PC-9 (cell line): ENCODE measurements around the gene CNPY2. TPM values are rescaled to one million over a fixed set of nuclear protein-coding genes. Genes with fewer than 3 reads are reported as not detected.
"Not testable (repeated sequence)": the region's sequence is repeated elsewhere in the genome, so short reads cannot be mapped to it uniquely, and the experiment has no call there.

Source experiments
- BruUV-seq: library from RNA; stranded (reverse); fragments of 400-500 nt; replicated peaks from 2 replicates; lab custom pipeline; 2021; lab: Mats Ljungman, UMichigan
- CTCF ChIA-PET: fragments of 300-600 bp; sonication (Branson Sonifier 250); formaldehyde crosslinking; loops from one replicate; lab custom pipeline; 2022; ENCODE audit warnings: antibody characterized with exemption; lab: Charles Lee
- POLR2A ChIA-PET: fragments of 300-600 bp; sonication (Branson Sonifier 250); formaldehyde crosslinking; loops from one replicate; lab custom pipeline; 2022; ENCODE audit warnings: antibody characterized with exemption; ENCODE audit not compliant: unreplicated experiment; lab: Charles Lee
- DNase-seq, 2 experiments: peaks; one replicate each; pipeline versions ENCODE4 v3.0.0 to v3.0.0-alpha.2; 2015 to 2022; ENCODE audit warnings: mixed read lengths in 1 of 2
- H2AFZ ChIP-seq: fragments of 200-600 bp; sonication (generic); 2 replicates; pipeline ENCODE4 v1.8.1; 2017; ENCODE audit warnings: antibody characterized with exemption
- H3F3A ChIP-seq: fragments of 200-600 bp; sonication (generic); 2 replicates; pipeline ENCODE4 v1.8.1; 2017; ENCODE audit warnings: antibody characterized with exemption, mild to moderate bottlenecking, low read depth; ENCODE audit not compliant: insufficient read depth
- H3K27ac ChIP-seq: fragments of 200-600 bp; sonication (generic); 2 replicates; pipeline ENCODE4 v1.6.1; 2016; ENCODE audit warnings: mixed run types
- H3K27me3 ChIP-seq: fragments of 200-600 bp; sonication (generic); 2 replicates; pipeline ENCODE4 v1.6.1; 2016; ENCODE audit warnings: low read depth, mixed run types; ENCODE audit not compliant: insufficient read depth
- H3K36me3 ChIP-seq: fragments of 200-600 bp; sonication (generic); 2 replicates; pipeline ENCODE4 v1.6.1; 2016; ENCODE audit warnings: low read depth, mixed run types
- H3K4me1 ChIP-seq: fragments of 200-600 bp; sonication (generic); replicated peaks from 2 replicates; pipeline ENCODE4 v1.6.1; 2016; ENCODE audit warnings: mixed run types; ENCODE audit not compliant: insufficient read depth
- H3K4me2 ChIP-seq: fragments of 200-600 bp; sonication (generic); 2 replicates; pipeline ENCODE4 v1.6.1; 2017; ENCODE audit warnings: mixed run types
- H3K4me3 ChIP-seq: fragments of 200-600 bp; sonication (generic); 2 replicates; pipeline ENCODE4 v1.6.1; 2016; ENCODE audit warnings: mixed run types
- H3K79me2 ChIP-seq: fragments of 200-600 bp; sonication (generic); 2 replicates; pipeline ENCODE4 v1.6.1; 2017; ENCODE audit warnings: low read depth, mixed run types
- H3K9me2 ChIP-seq: fragments of 200-600 bp; sonication (generic); 2 replicates; pipeline ENCODE4 v1.8.1; 2017; ENCODE audit warnings: mild to moderate bottlenecking; ENCODE audit not compliant: insufficient read depth
- H3K9me3 ChIP-seq: fragments of 200-600 bp; sonication (generic); 2 replicates; pipeline ENCODE4 v1.8.1; 2016; ENCODE audit warnings: low read depth; ENCODE audit not compliant: insufficient read depth
- H4K20me1 ChIP-seq: fragments of 200-600 bp; sonication (generic); 2 replicates; pipeline ENCODE4 v1.8.1; 2017; ENCODE audit not compliant: insufficient read depth
- EZH2 ChIP-seq: fragments of 200-600 bp; sonication (generic); IDR thresholded peaks from 2 replicates; pipeline ENCODE4 v1.8.0; 2017; ENCODE audit warnings: antibody characterized with exemption, low read depth
- intact Hi-C: fragments of 100-400 bp; cut with micrococcal nuclease; formaldehyde crosslinking; loops from one replicate; pipeline ENCODE4 v1.10.0; 2022; ENCODE audit not compliant: unreplicated experiment
- total RNA-seq: library from RNA; stranded (reverse); gene quantifications from 2 replicates; pipeline ENCODE4 v1.2.3, GENCODE V29; 2021
- TF ChIP-seq, protein P1 (sequence below): fragments of 200-600 bp; sonication (generic); conservative IDR thresholded peaks from 2 replicates; pipeline ENCODE4 v1.6.1; 2017; ENCODE audit warnings: mixed run types, antibody characterized with exemption, mild to moderate bottlenecking, moderate library complexity

CNPY2 gene
- total RNA-seq, 1 experiment from 2014 or later, result 82.1 TPM

DNA sequence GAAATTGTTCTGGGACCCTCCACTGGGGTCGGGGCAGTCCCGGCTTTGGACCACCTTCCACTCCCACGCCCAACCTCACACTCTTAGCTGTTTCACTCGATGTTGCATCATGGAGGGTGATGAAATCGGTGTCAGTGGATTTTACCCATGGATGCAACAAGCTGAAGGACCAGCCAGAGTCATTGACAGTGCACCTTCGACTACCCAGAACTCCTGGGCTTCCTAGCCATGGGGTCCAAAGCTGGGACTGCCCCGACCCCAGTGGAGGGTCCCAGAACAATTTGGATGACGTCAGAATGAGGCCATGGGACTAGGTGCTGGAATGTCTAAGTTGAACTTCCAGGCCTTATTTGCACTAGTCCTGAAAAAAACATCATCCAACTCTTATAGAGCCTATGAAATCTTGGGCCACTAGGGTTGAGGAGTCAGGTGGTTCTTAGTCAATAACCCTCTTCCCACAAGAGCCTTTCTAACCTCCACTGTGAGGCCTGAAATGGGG lies 22.0 kb upstream of the CNPY2 start:
- CTCF ChIA-PET, result no interaction called here
- Histone ChIP-seq H3K27me3 (no peaks in the 10 kb centered on the region), H3K4me2 (peak overlapping the region; percentile 47), H3F3A (peaks cover 31% of the 10 kb centered on the region), H3K9me2 (no peaks in the 10 kb centered on the region), H3K27ac (peak overlapping the region; percentile 48), H3K4me3 (no peak overlapping the region), H4K20me1 (no peaks in the 10 kb centered on the region), H3K79me2 (peaks cover 8% of the 10 kb centered on the region), H3K9me3 (no peaks in the 10 kb centered on the region), H2AFZ (no peak overlapping the region), H3K36me3 (no peaks in the 10 kb centered on the region), H3K4me1 (peaks cover 34% of the 10 kb centered on the region)
- TF ChIP-seq EZH2, result no peak
- TF ChIP-seq, protein P1, sequence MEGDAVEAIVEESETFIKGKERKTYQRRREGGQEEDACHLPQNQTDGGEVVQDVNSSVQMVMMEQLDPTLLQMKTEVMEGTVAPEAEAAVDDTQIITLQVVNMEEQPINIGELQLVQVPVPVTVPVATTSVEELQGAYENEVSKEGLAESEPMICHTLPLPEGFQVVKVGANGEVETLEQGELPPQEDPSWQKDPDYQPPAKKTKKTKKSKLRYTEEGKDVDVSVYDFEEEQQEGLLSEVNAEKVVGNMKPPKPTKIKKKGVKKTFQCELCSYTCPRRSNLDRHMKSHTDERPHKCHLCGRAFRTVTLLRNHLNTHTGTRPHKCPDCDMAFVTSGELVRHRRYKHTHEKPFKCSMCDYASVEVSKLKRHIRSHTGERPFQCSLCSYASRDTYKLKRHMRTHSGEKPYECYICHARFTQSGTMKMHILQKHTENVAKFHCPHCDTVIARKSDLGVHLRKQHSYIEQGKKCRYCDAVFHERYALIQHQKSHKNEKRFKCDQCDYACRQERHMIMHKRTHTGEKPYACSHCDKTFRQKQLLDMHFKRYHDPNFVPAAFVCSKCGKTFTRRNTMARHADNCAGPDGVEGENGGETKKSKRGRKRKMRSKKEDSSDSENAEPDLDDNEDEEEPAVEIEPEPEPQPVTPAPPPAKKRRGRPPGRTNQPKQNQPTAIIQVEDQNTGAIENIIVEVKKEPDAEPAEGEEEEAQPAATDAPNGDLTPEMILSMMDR, result no peak
- intact Hi-C loops, result no loop called here
- POLR2A ChIA-PET, result interaction anchor here (0.6 to 0.7 kb wide), 2 partner anchors 52 to 296 kb away, joined by 3 to 4 read pairs; no protein-coding TSS in a partner anchor
- no TSS peak for BruUV-seq
- no peak for DNase-seq

DNA sequence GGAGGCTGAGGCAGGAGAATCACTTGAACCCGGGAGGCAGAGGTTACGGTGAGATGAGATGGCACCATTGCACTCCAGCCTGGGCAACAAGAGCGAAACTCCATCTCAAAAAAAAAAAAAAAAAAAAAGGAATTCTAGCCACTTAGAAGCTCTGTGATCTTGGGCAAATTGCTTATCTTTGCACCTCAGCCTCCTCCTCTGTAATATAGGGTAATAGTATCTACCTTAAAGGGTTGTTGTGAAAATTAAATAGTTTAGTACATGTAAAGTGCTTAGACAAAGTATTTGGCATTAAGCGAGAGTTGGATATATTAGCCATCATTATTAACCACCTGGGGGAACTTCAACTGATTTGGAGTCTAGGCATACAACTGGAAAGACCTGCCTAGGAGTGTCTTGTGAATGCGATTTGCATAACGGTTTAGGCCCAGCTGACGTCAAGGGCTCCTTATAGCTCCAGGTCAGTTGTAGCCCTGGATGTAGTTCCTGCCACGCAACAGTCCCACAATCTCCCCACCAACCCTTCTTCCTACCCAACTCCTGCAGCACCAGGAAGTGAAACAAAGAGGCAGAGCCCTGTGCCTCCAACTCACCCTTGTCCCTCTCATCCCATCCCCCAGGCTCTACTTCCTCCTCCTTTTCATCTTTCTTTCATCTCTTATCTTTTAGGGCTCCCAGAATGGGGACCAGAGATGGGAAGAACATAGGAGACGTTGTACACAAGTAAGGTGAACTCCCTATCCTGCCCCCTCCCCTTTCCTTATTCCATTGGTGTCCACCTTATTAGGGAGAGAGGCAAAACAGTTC lies 20.8 kb upstream of the CNPY2 start:
- TF ChIP-seq, protein P1, result no peak
- no peak for TF ChIP-seq EZH2
- BruUV-seq, result no TSS peak
- Histone ChIP-seq H3F3A (peaks cover 34% of the 10 kb centered on the region), H3K79me2 (peaks cover 13% of the 10 kb centered on the region), H3K4me1 (peaks cover 37% of the 10 kb centered on the region), H3K36me3 (no peaks in the 10 kb centered on the region), H3K4me2 (no peak overlapping the region), H3K27me3 (no peaks in the 10 kb centered on the region), H3K27ac (no peak overlapping the region), H2AFZ (no peak overlapping the region), H3K9me3 (no peaks in the 10 kb centered on the region), H3K9me2 (no peaks in the 10 kb centered on the region), H4K20me1 (no peaks in the 10 kb centered on the region), H3K4me3 (no peak overlapping the region)
- ChIA-PET CTCF (no interaction called here), POLR2A (interaction anchor here (0.7 kb wide), 1 partner anchor 297 kb away, joined by 4 read pairs; no protein-coding TSS in a partner anchor)
- no peak for DNase-seq
- intact Hi-C loops, result no loop called here

DNA sequence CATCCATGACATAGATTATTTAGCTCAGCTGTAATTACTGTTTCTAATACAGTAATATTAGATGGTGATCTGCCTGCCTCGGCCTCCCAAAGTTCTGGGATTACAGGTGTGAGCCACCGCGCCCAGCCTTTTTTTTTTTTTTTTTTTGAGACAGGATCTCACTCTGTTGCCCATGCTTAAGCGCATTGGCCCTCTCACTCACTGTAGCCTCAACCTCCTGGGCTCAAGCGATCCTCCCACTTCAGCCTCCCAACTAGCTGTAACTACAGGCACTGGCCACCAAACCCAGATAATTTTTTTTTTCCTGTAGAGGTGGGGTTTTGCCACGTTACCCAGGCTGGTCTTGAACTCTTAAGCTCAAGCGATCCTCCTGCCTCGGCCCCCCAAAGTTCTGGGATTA lies 19.7 kb upstream of the CNPY2 start:
- ChIA-PET CTCF (interaction anchor here (0.9 kb wide), 1 partner anchor 664 kb away, joined by 11 read pairs; no protein-coding TSS in a partner anchor), POLR2A (interaction anchor here (0.6 kb wide), 1 partner anchor 129 kb away, joined by 6 read pairs; no protein-coding TSS in a partner anchor)
- H3K9me3 ChIP-seq, BruUV-seq, H3K4me3 ChIP-seq, H2AFZ ChIP-seq, H4K20me1 ChIP-seq, H3K9me2 ChIP-seq, H3K27ac ChIP-seq, H3K27me3 ChIP-seq, DNase-seq, H3K36me3 ChIP-seq, intact Hi-C loops, H3K4me2 ChIP-seq: not testable (repeated sequence)
- H3F3A ChIP-seq, result peaks cover 43% of the 10 kb centered on the region
- H3K79me2 ChIP-seq, result peaks cover 13% of the 10 kb centered on the region
- H3K4me1 ChIP-seq, result peaks cover 44% of the 10 kb centered on the region
